H1 (cell line): ENCODE measurements around the gene NECTIN1. TPM values are rescaled to one million over a fixed set of nuclear protein-coding genes. Genes with fewer than 3 reads are reported as not detected.

ENCODE experiments used
- CTCF ChIA-PET: fragments of 300-600 bp; sonication (Branson Sonifier 250); formaldehyde crosslinking; loops from one replicate; lab custom pipeline; 2021; ENCODE audit not compliant: partially characterized antibody; lab: Charles Lee
- POLR2A ChIA-PET: fragments of 300-600 bp; sonication (Branson Sonifier 250); formaldehyde crosslinking; loops from one replicate; lab custom pipeline; 2021; ENCODE audit warnings: inconsistent platforms; ENCODE audit not compliant: partially characterized antibody; lab: Charles Lee
- DNase-seq, 2 experiments: peaks; one replicate each; pipeline versions ENCODE4 v3.0.0 to v3.0.0-alpha.2; 2010 to 2022; ENCODE audit warnings: low spot score in 2 of 2, low read depth in 1 of 2, mixed read lengths in 1 of 2
- FAIRE-seq: peaks from 2 replicates; lab custom pipeline; 2011; peaks lifted over from hg19 to GRCh38; lab: Jason Lieb, UNC
- H2AFZ ChIP-seq: 2 replicates; pipeline ENCODE4 v1.8.1; 2012; ENCODE audit warnings: low read length, inconsistent platforms
- H2AK5ac ChIP-seq: 2 replicates; pipeline ENCODE4 v1.6.1; 2013; ENCODE audit warnings: low read depth, low read length
- H2BK120ac ChIP-seq: replicated peaks from 2 replicates; pipeline ENCODE3; 2013; ENCODE audit warnings: low read depth, low read length, inconsistent platforms
- H2BK12ac ChIP-seq: 2 replicates; pipeline ENCODE4 v1.6.1; 2013; ENCODE audit warnings: low read depth, low read length
- H2BK15ac ChIP-seq: 2 replicates; pipeline ENCODE4 v1.6.1; 2013; ENCODE audit warnings: low read length
- H2BK20ac ChIP-seq: 2 replicates; pipeline ENCODE4 v1.6.1; 2013; ENCODE audit warnings: low read length
- H2BK5ac ChIP-seq: 2 replicates; pipeline ENCODE4 v1.6.1; 2013; ENCODE audit warnings: low read depth, low read length
- H3K14ac ChIP-seq: 2 replicates; pipeline ENCODE4 v1.6.1; 2013; ENCODE audit warnings: inconsistent platforms; ENCODE audit not compliant: insufficient read length
- H3K18ac ChIP-seq: 2 replicates; pipeline ENCODE4 v1.6.1; 2013; ENCODE audit warnings: low read length; ENCODE audit errors: extremely low read depth
- H3K23ac ChIP-seq: 2 replicates; pipeline ENCODE4 v1.6.1; 2013; ENCODE audit warnings: inconsistent platforms; ENCODE audit not compliant: insufficient read length
- H3K23me2 ChIP-seq: 2 replicates; pipeline ENCODE4 v1.6.1; 2013; ENCODE audit warnings: low read depth, low read length
- H3K27ac ChIP-seq: 2 replicates; pipeline ENCODE4 v1.6.1; 2011; ENCODE audit warnings: low read depth, low read length, inconsistent platforms
- H3K27me3 ChIP-seq, 4 experiments: replicated peaks in 1 of 4; 1 replicate in 1 of 4; 2 replicates in 3 of 4; pipeline versions ENCODE4 v1.6.1 to v1.8.1; 2011 to 2013; ENCODE audit warnings: low read length in 3 of 4, mild to moderate bottlenecking in 3 of 4, inconsistent platforms in 2 of 4, mixed read lengths in 2 of 4, moderate library complexity in 1 of 4; ENCODE audit not compliant: control insufficient read depth in 3 of 4, insufficient read depth in 3 of 4; ENCODE audit errors: extremely low read depth in 1 of 4
- H3K36me3 ChIP-seq, 4 experiments: 2 replicates each; pipeline versions ENCODE4 v1.6.1 to v1.8.1; 2011 to 2013; ENCODE audit warnings: mild to moderate bottlenecking in 4 of 4, low read length in 3 of 4, moderate library complexity in 2 of 4, control low read depth in 1 of 4, inconsistent platforms in 1 of 4; ENCODE audit not compliant: insufficient read depth in 4 of 4, control insufficient read depth in 2 of 4
- H3K4ac ChIP-seq: replicated peaks from 2 replicates; pipeline ENCODE3; 2013; ENCODE audit warnings: low read length, low read depth, mixed read lengths, inconsistent platforms; ENCODE audit not compliant: insufficient read length
- H3K4me1 ChIP-seq, 4 experiments: replicated peaks in 1 of 4; 1 replicate in 1 of 4; 2 replicates in 3 of 4; pipeline versions ENCODE4 v1.6.1 to v1.8.1; 2011 to 2013; ENCODE audit warnings: low read length in 3 of 4, inconsistent platforms in 2 of 4, mixed read lengths in 1 of 4; ENCODE audit not compliant: insufficient read depth in 4 of 4, control insufficient read depth in 3 of 4
- H3K4me2 ChIP-seq, 2 experiments: 2 replicates each; pipeline versions ENCODE4 v1.6.1 to v1.8.1; 2011 to 2013; ENCODE audit warnings: low read depth in 2 of 2, low read length in 2 of 2, control low read depth in 1 of 2, inconsistent platforms in 1 of 2, mild to moderate bottlenecking in 1 of 2; ENCODE audit not compliant: insufficient read depth in 1 of 2
- H3K4me3 ChIP-seq, 4 experiments: fragments of 200-600, 300-600 bp in 1 of 4; sonication (generic), shearing (Covaris generic), sonication (Bioruptor Twin) in 1 of 4; 2 replicates each; pipeline versions ENCODE4 v1.5.1 to v1.8.1; 2011 to 2016; ENCODE audit warnings: low read length in 4 of 4, low read depth in 3 of 4, control low read depth in 2 of 4, inconsistent platforms in 2 of 4, mild to moderate bottlenecking in 2 of 4, mixed read lengths in 1 of 4, moderate library complexity in 1 of 4; ENCODE audit not compliant: insufficient read depth in 2 of 4; ENCODE audit errors: extremely low read depth in 1 of 4
- H3K56ac ChIP-seq: replicated peaks from 2 replicates; pipeline ENCODE3; 2013; ENCODE audit warnings: low read depth, mild to moderate bottlenecking, mixed read lengths, low read length, inconsistent platforms; ENCODE audit not compliant: insufficient read length
- H3K79me1 ChIP-seq: 2 replicates; pipeline ENCODE4 v1.6.1; 2013; ENCODE audit warnings: low read depth, low read length, control low read depth
- H3K79me2 ChIP-seq, 2 experiments: 2 replicates each; pipeline versions ENCODE4 v1.6.1 to v1.8.1; 2012 to 2013; ENCODE audit warnings: low read length in 2 of 2, mild to moderate bottlenecking in 2 of 2, inconsistent platforms in 1 of 2; ENCODE audit not compliant: insufficient read depth in 2 of 2, control insufficient read depth in 1 of 2
- H3K9ac ChIP-seq, 4 experiments: replicated peaks in 1 of 4; 1 replicate in 1 of 4; 2 replicates in 3 of 4; pipeline versions ENCODE4 v1.6.1 to v1.8.1; 2011 to 2013; ENCODE audit warnings: low read depth in 3 of 4, low read length in 3 of 4, control low read depth in 2 of 4, mild to moderate bottlenecking in 2 of 4, moderate library complexity in 2 of 4, inconsistent platforms in 1 of 4; ENCODE audit errors: extremely low read depth in 1 of 4
- H3K9me3 ChIP-seq, 2 experiments: 2 replicates each; pipeline versions ENCODE4 v1.6.1 to v1.8.1; 2012 to 2013; ENCODE audit warnings: mild to moderate bottlenecking in 2 of 2, moderate library complexity in 2 of 2, control low read depth in 1 of 2, inconsistent platforms in 1 of 2, low read depth in 1 of 2, low read length in 1 of 2, mixed read lengths in 1 of 2; ENCODE audit not compliant: insufficient read depth in 2 of 2
- H4K20me1 ChIP-seq, 2 experiments: replicated peaks in 1 of 2; 2 replicates each; pipeline versions ENCODE3 to v1.8.1; 2011 to 2013; ENCODE audit warnings: inconsistent platforms in 2 of 2, low read length in 2 of 2, mild to moderate bottlenecking in 1 of 2; ENCODE audit not compliant: insufficient read depth in 2 of 2, control insufficient read depth in 1 of 2
- H4K5ac ChIP-seq: 2 replicates; pipeline ENCODE4 v1.6.1; 2013; ENCODE audit warnings: low read length, low read depth, mixed read lengths, inconsistent platforms; ENCODE audit not compliant: insufficient read length
- H4K8ac ChIP-seq: 2 replicates; pipeline ENCODE4 v1.8.0; 2013; ENCODE audit warnings: mild to moderate bottlenecking, moderate library complexity, low read length, inconsistent platforms; ENCODE audit not compliant: insufficient read depth; ENCODE audit errors: extremely low read depth
- H4K91ac ChIP-seq: replicated peaks from 2 replicates; pipeline ENCODE3; 2013; ENCODE audit warnings: low read length, mixed read lengths, inconsistent platforms; ENCODE audit not compliant: insufficient read length
- ASH2L ChIP-seq: fragments of 200-600, 300-600 bp; sonication (generic); IDR thresholded peaks from one replicate; pipeline ENCODE4 v1.7.1; 2017; ENCODE audit warnings: low read length
- BCL11A ChIP-seq, 2 experiments: IDR thresholded peaks; one replicate each; pipeline ENCODE4 v1.6.1; 2011; ENCODE audit warnings: low read depth in 2 of 2, low read length in 2 of 2, mild to moderate bottlenecking in 2 of 2
- CBX5 ChIP-seq: fragments of 300-800, 300-1000 bp; sonication (generic); IDR thresholded peaks from 2 replicates; pipeline ENCODE4 v1.7.1; 2016; ENCODE audit warnings: antibody characterized with exemption, low read length, low read depth
- E2F6 ChIP-seq: IDR thresholded peaks from 2 replicates; pipeline ENCODE4 v1.6.1; 2012; ENCODE audit warnings: inconsistent platforms
- KDM5A ChIP-seq: fragments of 200-600 bp; IDR thresholded peaks from 2 replicates; pipeline ENCODE4 v1.7.1; 2012; ENCODE audit warnings: mild to moderate bottlenecking, low read length, inconsistent platforms, mixed read lengths
- POLR2A ChIP-seq, 2 experiments: IDR thresholded peaks; 1 replicate in 1 of 2; 2 replicates in 1 of 2; pipeline ENCODE4 v1.6.1; 2011; ENCODE audit warnings: low read depth in 2 of 2, low read length in 2 of 2, mild to moderate bottlenecking in 2 of 2; ENCODE audit errors: control extremely low read depth in 1 of 2
- RBBP5 ChIP-seq: IDR thresholded peaks from 2 replicates; pipeline ENCODE4 v1.7.1; 2012; ENCODE audit warnings: low read depth, mild to moderate bottlenecking, inconsistent platforms, low read length, moderate library complexity, borderline replicate concordance
- SIRT6 ChIP-seq: IDR thresholded peaks from one replicate; pipeline ENCODE4 v1.7.1; 2012; ENCODE audit warnings: low read length, inconsistent platforms
- WGBS, 2 experiments: shearing (Covaris generic) in 1 of 2; methylation state at CpG; one replicate each; pipeline versions ENCODE4 v1.1.6 to v1.1.7; 2013 to 2015; ENCODE audit warnings: low lambda C conversion rate in 2 of 2, mixed read lengths in 2 of 2, inconsistent platforms in 1 of 2, low coverage in 1 of 2, missing lambda C conversion rate in 1 of 2; ENCODE audit not compliant: insufficient replicate concordance in 2 of 2, insufficient coverage in 1 of 2, insufficient read length in 1 of 2; ENCODE audit errors: extremely low coverage in 1 of 2, missing lambda C conversion rate in 1 of 2; 5-methylcytosine and 5-hydroxymethylcytosine counted together
- polyA plus RNA-seq, 7 experiments: library from polyadenylated mRNA; depleted of rRNA in 3 of 7; stranded (reverse) in 5 of 7; unstranded in 2 of 7; fragments of >200 nt in 5 of 7; fragments of 200-250 nt in 2 of 7; gene quantifications; 1 replicate in 5 of 7; 2 replicates in 1 of 7; 4 replicates in 1 of 7; pipeline versions ENCODE4 v1.2.1 to v1.2.3, GENCODE V29; 2011 to 2013; ENCODE audit warnings: missing spikeins in 2 of 7, mixed read lengths in 2 of 7
- total RNA-seq: library from RNA; stranded (reverse); fragmentation: NEBNext Ultra II Directional; extraction: Animal tissue kit (Norgen Biotek cat#: 25700); gene quantifications from 2 replicates; pipeline ENCODE4 v1.2.1, GENCODE V29; 2021

Gene NECTIN1
- total and polyA plus RNA-seq, 2 of the 8 experiments (the other 6 are each of a cell fraction or from before 2014, with no cell fraction given) = 43.2 to 97.7 TPM

GRCh38 chr11:119752946-119753345, 23.9 kb upstream of the NECTIN1 start:
- Histone ChIP-seq H4K5ac (no peak overlapping the region), H4K8ac (no peak overlapping the region), H4K20me1 (no peaks in the 10 kb centered on the region), H3K23me2 (no peaks in the 10 kb centered on the region), H3K4ac (no peak overlapping the region), H2BK20ac (no peak overlapping the region), H3K9me3 (no peaks in the 10 kb centered on the region), H3K79me1 (no peaks in the 10 kb centered on the region), H3K4me1 (peaks cover 0 to 1% (median 0%) of the 10 kb centered on the region in 4 experiments; a peak in 2 of 7 replicates), H3K14ac (no peak overlapping the region), H3K79me2 (no peaks in the 10 kb centered on the region), H2BK5ac (0 out of 2 replicates have a peak overlapping the region, but pooled peaks have one; percentile 20), H3K27ac (no peak overlapping the region), H4K91ac (no peak overlapping the region), H2BK15ac (no peak overlapping the region), H2AFZ (no peak overlapping the region), H3K56ac (no peak overlapping the region), H3K36me3 (no peaks in the 10 kb centered on the region), H3K18ac (no peak overlapping the region), H3K4me2 (no peak overlapping the region), H2BK120ac (no peak overlapping the region), H2BK12ac (no peak overlapping the region), H3K27me3 (peaks cover 0 to 9% (median 0%) of the 10 kb centered on the region in 4 experiments; a peak in 1 of 7 replicates), H3K23ac (no peak overlapping the region), H3K4me3 (no peak overlapping the region), H3K9ac (no peak overlapping the region), H2AK5ac (no peak overlapping the region)
- no peak for DNase-seq
- 83% methylated on average over 3 of the region's 3 CpGs; no CpG with 5 or more reads in 1 of the 2 experiments for WGBS, 2 experiments
- TF ChIP-seq CBX5 (no peak), KDM5A (no peak), POLR2A (IDR thresholded peaks at IDR 0.05; ENCODE audit: control extremely low read depth in 1 of 2, low read depth in 2 of 2, low read length in 2 of 2) (no peak), SIRT6 (no peak), RBBP5 (no peak), E2F6 (no peak), BCL11A (IDR thresholded peaks at IDR 0.05; ENCODE audit: low read depth in 2 of 2, low read length in 2 of 2) (no peak), ASH2L (no peak)
- ChIA-PET POLR2A (interaction anchor here (1.3 to 1.7 kb wide), 2 partner anchors 14 to 26 kb away, joined by 3 to 4 read pairs; no protein-coding TSS in a partner anchor), CTCF (interaction anchor here (1.0 to 2.0 kb wide), 4 partner anchors 10 to 113 kb away, joined by 3 to 6 read pairs (median 3); no protein-coding TSS in a partner anchor)
- FAIRE-seq = no peak
